Gastrocnemius medialis (tissue), 4 donors: ENCODE data around the gene IRF2.

ENCODE experiments used
- CTCF ChIP-seq, 5 experiments: fragments of 450-650 bp in 3 of 5; fragments of 200-600 bp in 2 of 5; sonication (generic) in 2 of 5; IDR thresholded peaks in 4 of 5; conservative IDR thresholded peaks in 1 of 5; 1 replicate in 4 of 5; 2 replicates in 1 of 5; pipeline ENCODE4 v1.5.1; 2016 to 2019; ENCODE audit warnings: antibody characterized with exemption in 5 of 5, mild to moderate bottlenecking in 3 of 5, moderate library complexity in 3 of 5
- POLR2A ChIP-seq, 2 donors: fragments of 450-650 bp; IDR thresholded peaks; one replicate each; pipeline ENCODE4 v1.6.1; 2017; ENCODE audit warnings: antibody characterized with exemption in 2 of 2, mild to moderate bottlenecking in 2 of 2, moderate library complexity in 2 of 2

GRCh38 chr4:184434501-184435066, 39.8 kb downstream of the IRF2 start:
- TF ChIP-seq CTCF (IDR thresholded peaks at IDR 0.05 in 4 of 5, conservative IDR thresholded peaks at IDR 0.05 in 1 of 5) (no peak), POLR2A (IDR thresholded peaks at IDR 0.05) (no peak)
